GM10248 (cell line): Measurements from ENCODE around the gene SH3BGR.

ENCODE experiments used
- CTCF ChIA-PET: fragments of 300-600 bp; sonication (Branson Sonifier 250); formaldehyde crosslinking; extraction: SDS; loops from one replicate; lab custom pipeline; 2021; ENCODE audit warnings: antibody characterized with exemption; lab: Yijun Ruan, JAX
- POLR2A ChIA-PET: fragments of 350-650 bp; sonication (Branson Sonifier 250); formaldehyde crosslinking; extraction: SDS; loops from one replicate; lab custom pipeline; 2020; ENCODE audit warnings: antibody characterized with exemption; lab: Yijun Ruan, JAX
- DNase-seq: peaks from one replicate; pipeline ENCODE4 v3.0.0; 2012; ENCODE audit errors: extremely low spot score
- TF ChIP-seq, protein P1 (sequence below): IDR thresholded peaks from 2 replicates; pipeline ENCODE4 v1.5.1; 2012; ENCODE audit warnings: mild to moderate bottlenecking, low read depth; ENCODE audit errors: extremely low read depth, missing control alignments, control extremely low read depth

Gene SH3BGR

DNA sequence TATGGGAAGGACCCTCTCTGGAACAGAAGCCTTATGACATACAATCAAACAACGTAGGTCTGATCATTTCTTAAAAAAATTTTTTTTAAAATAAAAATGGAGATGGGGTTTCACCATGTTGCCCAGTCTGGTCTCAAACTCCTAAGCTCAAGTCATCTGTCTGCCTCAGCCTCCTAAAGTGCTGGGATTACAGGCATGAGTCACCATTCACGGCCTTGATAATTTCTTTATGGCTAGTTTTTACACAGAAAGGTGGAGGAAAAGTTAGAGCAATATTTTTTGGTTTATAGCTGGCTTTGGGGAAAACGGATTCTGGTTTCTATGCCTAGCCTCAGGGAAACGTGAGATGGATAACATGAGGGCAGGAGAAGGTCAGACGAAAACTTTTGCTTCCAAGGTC lies 91.0 kb downstream of the SH3BGR start:
- ChIA-PET POLR2A (no interaction called here), CTCF (no interaction called here)
- TF ChIP-seq, protein P1, sequence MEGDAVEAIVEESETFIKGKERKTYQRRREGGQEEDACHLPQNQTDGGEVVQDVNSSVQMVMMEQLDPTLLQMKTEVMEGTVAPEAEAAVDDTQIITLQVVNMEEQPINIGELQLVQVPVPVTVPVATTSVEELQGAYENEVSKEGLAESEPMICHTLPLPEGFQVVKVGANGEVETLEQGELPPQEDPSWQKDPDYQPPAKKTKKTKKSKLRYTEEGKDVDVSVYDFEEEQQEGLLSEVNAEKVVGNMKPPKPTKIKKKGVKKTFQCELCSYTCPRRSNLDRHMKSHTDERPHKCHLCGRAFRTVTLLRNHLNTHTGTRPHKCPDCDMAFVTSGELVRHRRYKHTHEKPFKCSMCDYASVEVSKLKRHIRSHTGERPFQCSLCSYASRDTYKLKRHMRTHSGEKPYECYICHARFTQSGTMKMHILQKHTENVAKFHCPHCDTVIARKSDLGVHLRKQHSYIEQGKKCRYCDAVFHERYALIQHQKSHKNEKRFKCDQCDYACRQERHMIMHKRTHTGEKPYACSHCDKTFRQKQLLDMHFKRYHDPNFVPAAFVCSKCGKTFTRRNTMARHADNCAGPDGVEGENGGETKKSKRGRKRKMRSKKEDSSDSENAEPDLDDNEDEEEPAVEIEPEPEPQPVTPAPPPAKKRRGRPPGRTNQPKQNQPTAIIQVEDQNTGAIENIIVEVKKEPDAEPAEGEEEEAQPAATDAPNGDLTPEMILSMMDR = no peak
- DNase-seq = no peak

DNA sequence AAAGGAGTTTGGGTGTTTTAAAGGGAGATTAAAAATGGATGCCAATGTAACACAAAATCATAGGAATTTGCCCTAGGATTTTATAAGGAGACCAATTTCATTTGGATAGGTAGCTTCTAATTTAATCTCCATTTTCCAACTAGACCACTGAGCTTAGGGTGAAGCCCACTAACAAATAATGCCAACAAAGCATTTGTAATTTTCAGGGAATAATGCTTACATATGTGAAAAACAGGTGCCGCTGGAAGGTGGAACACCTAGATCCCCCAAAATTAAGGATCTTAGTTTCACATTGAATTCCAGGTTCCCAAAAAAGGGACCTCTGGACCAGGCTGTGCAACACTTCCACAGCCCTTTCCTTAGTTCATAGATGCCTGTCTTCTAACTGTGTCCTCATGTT lies 94.8 kb downstream of the SH3BGR start:
- POLR2A ChIA-PET = no interaction called here

DNA sequence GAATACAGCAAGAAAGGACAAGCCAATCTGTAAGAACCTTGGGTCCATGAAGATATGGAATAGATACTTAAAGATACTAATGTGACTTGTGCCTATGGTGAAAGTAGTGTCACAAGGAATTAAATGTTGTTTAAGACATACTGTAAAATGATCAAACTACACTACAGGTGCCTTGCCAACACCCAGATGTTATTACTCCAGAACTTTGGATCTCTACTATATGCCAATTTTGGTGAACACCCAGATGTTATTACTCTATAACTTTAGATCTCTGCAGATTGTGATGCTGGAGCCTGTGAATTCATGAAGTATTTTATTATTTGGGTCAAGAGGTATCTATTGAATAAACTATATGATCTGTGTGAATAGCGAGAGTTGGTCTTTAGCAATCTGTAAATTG lies 101.1 kb downstream of the SH3BGR start:
- DNase-seq = no peak
- ChIA-PET CTCF (no interaction called here), POLR2A (no interaction called here)
- TF ChIP-seq, protein P1 = no peak

More for the DNA sequence above, 94.8 kb downstream of the SH3BGR start:
- TF ChIP-seq, protein P1 = no peak
- no peak for DNase-seq
- CTCF ChIA-PET = no interaction called here

DNA sequence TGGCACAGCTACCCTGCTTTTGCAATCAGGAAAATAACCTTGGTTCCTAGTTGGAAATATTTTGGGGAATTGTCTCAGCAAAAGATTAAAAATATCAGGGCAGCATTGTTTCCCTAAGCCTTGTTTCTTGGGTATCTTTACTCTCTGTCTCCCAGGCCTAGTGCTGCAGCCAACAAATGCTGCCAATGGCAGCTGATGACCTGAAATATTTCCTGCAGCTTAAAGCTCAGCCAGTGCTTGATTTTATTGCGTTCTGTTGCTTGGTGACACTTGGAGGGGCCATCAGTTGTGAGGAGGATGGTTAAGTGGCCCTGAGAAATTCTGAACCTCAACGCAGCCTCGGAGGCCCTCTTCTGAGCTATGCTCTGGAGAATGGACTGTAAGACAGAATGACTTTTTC lies 101.6 kb downstream of the SH3BGR start:
- TF ChIP-seq, protein P1 = no peak
- ChIA-PET CTCF (no interaction called here), POLR2A (no interaction called here)
- DNase-seq = no peak

DNA sequence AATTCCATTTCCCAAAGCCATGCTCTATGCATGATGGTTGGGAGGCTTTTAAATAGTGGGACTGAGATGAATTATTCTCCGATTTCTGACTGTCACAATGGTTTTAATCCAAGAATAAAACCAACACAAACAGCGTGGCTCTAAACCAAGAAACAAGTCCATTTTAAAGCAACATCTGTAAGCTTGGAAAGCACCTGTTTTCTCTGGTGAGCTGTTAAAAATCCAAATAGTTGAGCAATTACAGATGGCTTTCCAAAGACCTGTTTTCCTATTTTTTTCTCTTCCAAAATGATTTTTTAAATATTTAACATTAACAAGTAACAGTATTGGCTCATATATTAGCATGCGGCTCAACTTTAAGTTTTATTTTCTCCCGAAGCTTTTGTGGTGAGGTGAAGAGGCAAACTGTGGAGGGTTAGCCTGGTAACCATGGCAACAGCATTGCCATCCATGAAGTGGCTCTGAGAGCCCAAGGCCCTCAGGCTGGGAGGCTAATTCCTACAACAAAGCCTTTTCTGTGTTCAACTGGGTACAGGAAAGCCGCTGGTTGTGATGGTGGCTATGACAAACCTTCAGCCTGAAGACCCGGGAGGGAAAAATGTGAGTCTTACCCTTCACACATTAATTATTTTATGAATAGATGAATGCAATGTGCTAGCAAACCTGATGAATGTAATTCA lies 104.3 kb downstream of the SH3BGR start:
- DNase-seq = no peak
- ChIA-PET CTCF (no interaction called here), POLR2A (no interaction called here)
- TF ChIP-seq, protein P1 = no peak

DNA sequence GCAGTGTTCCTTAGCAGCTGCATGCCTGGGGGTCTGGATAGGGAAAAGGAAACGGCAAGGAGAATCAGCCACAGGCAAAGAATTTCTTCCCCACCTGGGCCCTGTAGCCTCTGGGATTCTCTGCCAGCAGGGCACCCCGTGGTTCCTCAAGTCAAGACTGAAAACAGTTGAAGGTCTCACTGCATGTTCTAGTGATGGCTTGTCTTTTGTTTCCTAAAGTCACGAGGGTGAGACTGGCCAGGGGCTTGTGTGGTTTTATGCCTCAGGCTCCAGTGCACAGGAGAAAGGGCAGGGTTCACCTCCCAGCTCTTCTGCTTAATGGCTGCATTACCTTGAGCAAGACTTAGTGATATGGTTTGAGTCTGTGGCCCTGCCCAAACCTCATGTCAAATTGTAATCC lies 107.7 kb downstream of the SH3BGR start:
- ChIA-PET POLR2A (no interaction called here), CTCF (no interaction called here)
- DNase-seq = no peak
- TF ChIP-seq, protein P1 = no peak

DNA sequence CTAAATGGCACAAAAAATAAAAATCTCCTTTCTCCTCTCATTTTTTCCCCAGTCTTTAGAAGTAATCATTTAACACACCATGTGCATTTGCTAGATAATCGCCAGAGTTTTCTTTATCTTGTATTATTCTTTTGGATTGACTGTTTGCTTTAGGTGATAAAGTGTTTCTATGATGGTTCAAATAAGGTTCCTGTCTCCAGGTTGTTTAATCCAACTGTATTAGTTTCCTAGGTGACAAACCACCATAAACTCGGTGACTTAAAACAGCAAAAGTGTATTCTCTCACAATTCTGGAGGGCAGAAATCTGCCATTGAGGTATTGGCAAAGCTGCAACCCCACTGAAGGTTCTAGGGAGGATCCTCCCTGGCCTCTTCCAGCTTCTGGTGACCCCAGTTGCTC lies 109.4 kb downstream of the SH3BGR start:
- POLR2A ChIA-PET = no interaction called here

More for the DNA sequence above, 109.4 kb downstream of the SH3BGR start:
- DNase-seq = no peak
- CTCF ChIA-PET = no interaction called here
- TF ChIP-seq, protein P1 = no peak
